Endometrium (tissue), 2 donors: ENCODE data around the gene ADCYAP1R1.

ENCODE experiments used
- FAIRE-seq: peaks from 2 replicates; lab custom pipeline; 2012; peaks lifted over from hg19 to GRCh38; lab: Jason Lieb, UNC
- donor health status: control.
- donor health status: control.

The ADCYAP1R1 gene

GRCh38 chr7:31087351-31087750 lies 35.2 kb downstream of the ADCYAP1R1 start:
- no peak for FAIRE-seq

GRCh38 chr7:31091924-31092434 lies 39.9 kb downstream of the ADCYAP1R1 start:
- FAIRE-seq, result no peak

- FAIRE-seq, result no peak
These were observed 40.5 kb downstream of the ADCYAP1R1 start for GRCh38 chr7:31092606-31093005.

GRCh38 chr7:31093282-31093681 lies 41.2 kb downstream of the ADCYAP1R1 start:
- no peak for FAIRE-seq

GRCh38 chr7:31094271-31094670 lies 42.2 kb downstream of the ADCYAP1R1 start:
- no peak for FAIRE-seq

DNA sequence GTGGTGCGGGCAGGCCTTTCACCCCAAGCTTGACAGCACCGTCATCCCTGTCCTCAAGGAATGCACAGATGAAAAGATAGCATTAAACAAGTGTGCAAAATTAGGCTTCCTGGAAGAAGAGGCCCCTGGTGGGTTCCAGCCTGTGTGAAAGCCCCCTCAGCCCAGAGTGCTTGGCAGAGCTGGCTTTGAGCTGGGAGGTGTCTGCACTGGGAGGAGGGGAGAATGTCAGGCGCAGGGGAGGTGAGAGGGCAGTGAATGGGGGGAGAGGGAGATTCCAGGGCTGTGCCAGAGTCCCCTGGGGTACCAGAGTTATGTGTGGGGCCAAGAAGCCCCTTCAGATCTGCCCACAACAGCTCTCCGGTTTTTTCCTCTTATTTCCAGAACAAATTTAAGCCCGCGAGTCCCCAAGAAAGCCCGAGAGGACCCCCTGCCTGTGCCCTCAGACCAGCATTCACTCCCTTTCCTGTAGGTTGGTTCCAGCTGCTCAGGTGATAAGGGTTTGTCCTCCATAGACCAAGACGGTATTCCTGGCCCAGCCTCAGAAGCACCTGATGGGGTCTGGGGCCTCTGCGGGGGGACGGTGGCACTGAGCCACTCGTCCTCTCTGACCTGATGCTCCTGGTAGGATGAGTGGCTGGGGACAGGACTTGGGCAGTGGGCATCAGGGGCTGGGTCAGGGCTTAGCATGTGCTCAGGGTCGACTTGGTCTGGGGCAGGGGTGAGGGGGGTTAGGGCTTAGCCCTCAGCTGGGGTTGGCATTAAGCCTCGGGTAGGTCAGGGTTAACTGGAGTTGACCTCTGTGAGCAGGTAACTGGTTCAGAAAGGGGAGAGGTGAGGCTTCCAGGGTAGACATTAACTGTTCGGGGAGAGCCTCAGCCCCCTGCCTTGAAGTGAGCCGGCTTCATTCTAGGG lies 43.4 kb downstream of the ADCYAP1R1 start:
- FAIRE-seq, result no peak

DNA sequence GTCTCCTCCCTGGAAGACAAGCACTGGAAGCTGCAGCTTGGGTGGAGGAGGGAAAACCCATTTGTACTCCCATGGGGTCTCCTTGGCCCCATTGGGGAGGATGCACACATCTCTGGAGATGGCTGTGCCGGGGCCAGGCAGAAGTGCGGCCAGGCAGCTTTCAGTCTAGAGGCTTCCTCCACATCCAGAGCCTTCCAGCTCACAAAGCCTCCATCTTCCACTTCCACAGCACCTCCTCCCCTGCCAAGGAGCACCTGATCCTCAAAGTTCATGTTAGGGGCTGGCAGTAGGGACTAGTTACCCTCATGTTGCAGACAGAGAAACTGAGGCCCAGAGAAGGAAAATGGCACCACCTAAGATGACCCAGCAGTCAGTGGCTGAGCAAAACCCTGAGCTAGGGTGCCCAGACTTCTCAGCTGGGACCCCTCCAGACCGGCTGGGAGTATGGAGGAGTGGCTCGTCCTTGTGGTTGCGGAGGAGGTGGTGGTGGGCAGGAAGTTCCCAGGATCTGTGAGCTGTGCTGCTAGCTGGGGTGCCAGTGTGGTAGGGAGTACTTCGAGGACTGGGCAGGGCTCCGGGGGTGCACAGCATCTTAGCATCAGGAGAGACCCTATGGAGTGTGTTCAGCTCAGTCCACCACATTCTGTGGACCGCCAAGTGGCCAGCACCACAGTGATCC lies 44.2 kb downstream of the ADCYAP1R1 start:
- FAIRE-seq, result no peak

DNA sequence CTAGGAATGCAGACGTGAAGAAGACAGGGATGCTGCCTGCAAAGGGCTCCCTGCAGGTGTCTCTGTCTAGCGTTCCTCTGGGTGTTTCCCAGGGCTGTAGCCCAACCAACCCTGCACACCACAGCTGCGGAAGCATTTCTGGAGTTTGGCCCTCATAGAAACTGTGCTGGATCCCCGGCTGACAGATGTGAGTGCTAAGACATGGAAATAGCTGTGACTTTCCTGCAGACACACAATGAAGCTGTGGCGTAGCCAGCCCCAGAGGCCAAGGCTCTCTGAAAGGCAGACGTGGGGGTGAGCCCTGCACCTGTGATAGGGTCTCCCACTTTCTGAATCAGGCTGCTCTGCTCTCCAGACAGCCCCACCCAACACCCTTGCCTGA lies 44.8 kb downstream of the ADCYAP1R1 start:
- no peak for FAIRE-seq

DNA sequence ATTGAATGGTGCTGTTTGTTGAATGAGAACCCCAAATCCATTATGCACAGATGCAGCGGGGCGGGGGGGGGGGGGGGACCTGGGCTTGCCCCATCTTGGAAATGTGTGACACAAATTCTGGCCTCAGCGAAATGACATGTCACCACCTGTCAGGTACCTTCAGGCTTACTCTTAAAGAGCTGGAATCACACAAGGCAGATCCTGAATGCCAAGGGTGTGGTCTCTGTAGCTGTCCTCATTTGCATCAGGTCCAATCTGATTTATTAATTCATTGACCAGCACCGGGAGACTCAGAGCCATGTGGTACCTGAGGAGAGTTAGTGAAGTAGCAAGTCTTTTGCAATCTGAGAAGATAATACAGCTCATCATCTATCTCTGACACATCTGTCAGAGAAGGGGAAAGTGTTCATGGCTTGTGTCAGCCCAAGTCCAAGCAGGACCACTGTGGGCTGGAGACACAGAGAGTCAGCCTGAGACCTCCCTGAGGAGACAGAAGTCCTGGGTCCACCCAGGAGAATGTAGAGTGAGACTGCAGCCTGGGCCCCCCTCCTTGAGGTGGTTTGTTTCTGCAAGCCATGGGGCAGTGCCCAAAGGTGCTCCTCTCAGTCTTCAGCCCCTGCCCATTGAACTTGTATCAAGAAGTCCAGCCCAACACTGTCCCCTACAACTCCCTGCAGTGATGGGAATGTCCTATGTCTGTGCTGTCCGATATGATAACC lies 46.7 kb downstream of the ADCYAP1R1 start:
- FAIRE-seq, result no peak

DNA sequence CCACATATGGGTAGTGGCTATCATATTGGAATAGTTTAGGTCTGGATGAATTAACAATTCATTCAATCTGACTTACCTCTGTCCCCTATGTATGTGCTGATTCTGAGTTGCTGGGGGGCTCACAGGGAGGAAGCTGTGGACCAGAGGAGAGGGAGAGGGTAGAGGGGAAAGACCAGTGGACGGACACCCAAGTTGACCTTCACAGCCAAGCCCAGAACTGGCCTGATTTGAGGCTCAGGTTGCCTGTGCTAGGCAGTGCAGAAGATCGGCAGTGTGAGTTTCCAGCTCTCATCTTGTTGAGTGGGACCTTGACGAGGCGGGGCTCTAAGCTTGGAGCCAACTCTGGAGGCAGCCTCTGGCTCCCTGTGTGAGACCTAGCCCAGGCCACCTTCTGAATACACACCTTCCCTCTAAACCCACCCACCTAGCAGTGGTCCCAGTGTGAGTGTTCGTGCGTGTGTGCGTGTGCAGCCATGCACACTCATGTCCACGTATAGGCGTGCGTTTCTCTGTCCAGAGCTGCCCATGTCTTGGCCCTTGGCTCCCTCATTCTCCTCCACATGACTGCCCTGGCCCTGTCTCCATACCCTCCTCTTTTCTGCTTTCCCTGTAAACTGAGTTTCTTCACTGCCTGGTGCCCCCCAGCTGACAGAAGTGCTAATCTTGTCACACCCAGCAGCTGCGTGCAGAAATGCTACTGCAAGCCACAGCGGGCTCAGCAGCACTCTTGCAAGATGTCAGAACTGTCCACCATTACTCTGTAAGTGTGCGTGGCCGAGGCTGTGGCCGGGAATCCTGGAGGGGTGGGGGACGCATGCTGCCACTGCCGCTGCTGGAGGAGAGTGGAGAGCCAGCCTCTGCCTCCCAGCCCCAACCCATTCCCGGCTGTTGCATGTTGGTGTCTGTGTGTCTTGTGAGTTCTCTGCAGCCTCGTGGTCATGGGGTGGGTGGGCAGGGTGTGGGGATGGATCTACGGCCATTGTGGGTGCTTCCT lies 47.6 kb downstream of the ADCYAP1R1 start:
- FAIRE-seq, result no peak

DNA sequence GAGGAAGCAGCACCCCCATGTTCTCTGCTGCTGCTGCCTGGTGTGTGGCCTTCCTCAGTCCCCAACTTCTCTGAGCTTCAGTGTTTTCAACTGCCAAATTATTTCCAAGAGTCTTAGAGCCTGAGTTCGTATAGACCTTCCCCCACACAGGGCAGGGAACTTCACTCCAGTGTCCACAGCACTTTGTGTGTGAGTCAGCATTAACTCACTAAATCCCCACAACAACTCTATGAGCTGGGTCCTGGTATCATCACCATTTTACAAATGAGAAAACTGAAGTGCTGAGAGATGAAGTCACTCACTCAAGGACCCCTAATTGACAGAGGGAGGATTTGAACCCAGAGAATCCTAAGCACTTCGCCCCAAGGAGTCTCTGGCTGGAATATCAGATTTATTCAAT lies 48.3 kb downstream of the ADCYAP1R1 start:
- no peak for FAIRE-seq

DNA sequence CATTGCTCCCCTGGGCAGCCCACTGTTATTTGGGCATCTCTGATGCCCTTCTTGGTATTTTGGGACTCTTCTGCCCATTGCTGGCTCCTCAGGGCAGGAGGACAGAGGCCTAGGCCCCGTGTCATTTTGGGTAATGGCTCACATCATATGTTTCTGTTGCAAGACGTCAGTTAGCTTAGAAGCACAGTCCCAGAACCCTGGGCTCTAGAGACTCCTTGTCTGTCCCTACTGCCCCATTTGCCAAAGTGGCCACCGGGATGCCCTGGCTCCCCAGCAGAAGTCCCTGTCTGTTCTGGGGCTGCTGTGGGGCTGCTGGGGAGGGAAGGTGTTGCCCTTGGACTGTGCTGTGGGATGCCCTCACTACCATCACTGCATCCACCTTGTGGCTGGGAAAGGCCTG lies 48.8 kb downstream of the ADCYAP1R1 start:
- FAIRE-seq, result no peak

GRCh38 chr7:31101544-31101943 lies 49.4 kb downstream of the ADCYAP1R1 start:
- no peak for FAIRE-seq

DNA sequence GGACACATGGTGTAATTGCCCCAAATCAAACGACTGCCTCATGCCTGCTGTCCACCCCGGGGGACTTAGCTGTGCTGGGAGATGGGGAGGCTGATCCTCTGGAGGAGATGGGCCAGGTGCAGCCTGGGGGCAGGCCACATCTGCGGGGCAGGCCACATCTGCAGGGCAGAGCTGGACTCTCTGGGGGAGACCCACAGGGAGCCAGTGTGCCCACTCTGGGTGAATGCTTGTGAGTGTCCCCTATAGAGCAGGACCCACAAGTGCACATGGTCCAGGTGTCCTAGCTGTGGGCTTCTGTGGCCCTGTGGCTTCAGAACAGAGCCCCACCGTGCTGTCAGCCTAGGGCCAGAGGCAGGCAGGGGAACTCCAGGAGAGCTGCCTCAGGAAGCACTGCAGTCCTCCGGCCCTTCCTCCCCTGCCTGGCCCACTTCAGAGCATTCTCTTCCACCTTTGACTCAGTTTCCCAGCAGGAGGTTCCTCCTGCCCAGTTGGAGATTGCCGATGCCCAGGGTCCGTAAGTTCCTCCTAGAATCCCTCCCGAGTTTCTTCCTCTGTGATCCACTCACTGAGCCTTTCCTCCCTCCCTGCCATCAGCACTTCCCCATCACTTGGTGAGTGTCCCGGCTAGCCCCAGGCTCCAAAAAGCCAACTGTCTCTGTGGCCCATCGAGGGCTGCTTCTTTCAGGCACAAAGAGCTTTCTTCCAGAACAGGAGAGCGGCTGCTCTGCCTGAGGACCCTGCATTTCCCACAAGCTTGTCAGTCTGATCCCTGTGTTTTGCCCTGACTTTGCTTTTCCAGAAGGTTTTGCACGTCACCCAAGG lies 50.3 kb downstream of the ADCYAP1R1 start:
- FAIRE-seq, result no peak

- no peak for FAIRE-seq
These were observed 51.1 kb downstream of the ADCYAP1R1 start for GRCh38 chr7:31102973-31103850.

GRCh38 chr7:31104361-31105255 lies 52.5 kb downstream of the ADCYAP1R1 start:
- no peak for FAIRE-seq

DNA sequence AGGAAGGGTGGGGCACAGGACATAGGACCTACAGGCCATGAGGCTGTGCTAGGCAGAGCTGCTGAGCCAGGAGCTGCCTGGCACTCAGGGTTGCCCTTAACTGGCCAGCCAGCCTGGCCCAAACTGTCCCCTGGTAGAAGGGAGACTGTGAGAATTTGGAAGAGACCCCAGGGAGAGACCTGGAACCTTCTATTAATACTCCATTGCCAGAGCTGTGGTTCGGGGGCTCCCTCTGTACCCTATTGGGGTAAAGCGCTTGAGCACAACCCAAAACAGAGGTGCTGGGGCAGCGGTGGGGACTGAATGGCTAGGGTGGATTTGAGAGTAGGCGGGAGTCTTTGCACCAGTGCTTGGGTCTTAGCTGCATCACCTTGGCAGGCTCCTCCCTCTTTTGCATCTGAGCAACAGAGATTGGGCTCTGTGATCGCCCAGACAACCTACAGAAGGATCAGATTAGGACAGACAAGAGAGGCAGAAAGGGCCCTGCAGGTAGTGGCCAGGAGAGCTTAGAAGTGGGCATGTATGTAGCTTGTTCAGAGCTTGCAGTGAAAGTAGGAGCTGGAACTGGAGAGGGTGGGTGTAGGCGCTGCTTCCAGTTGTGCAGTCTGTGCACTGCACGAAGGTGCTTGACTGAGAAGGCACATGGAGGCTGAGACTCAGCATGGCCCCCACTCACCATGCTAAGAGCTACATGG lies 53.3 kb downstream of the ADCYAP1R1 start:
- no peak for FAIRE-seq
